Activated CD8-positive, alpha-beta memory T cell treated with anti-CD3 and anti-CD28 coated beads, Interleukin-2, amount 10 ng/mL, durations not matched to agents 7 days and 5 days (primary cell): ENCODE data around the gene FEM1B. TPM values are rescaled to one million over a fixed set of nuclear protein-coding genes. Genes with fewer than 3 reads are reported as not detected.

ENCODE experiments used
- ATAC-seq: fragments of 150-1000 bp; cut with Tn5 transposase; one replicate; pipeline ENCODE4 v1.10.0; 2021; ENCODE audit warnings: moderate library complexity
- CTCF ChIA-PET: fragments of 350-600 bp; sonication (Branson Sonifier 250); formaldehyde crosslinking; loops from one replicate; lab custom pipeline; 2021; ENCODE audit warnings: antibody characterized with exemption; lab: Charles Lee
- DNase-seq: peaks from one replicate; pipeline ENCODE4 v3.0.0-alpha.2; 2020
- H3K27ac Mint-ChIP-seq: one replicate; pipeline ENCODE4 v1.8.0; 2021; ENCODE audit warnings: mild to moderate bottlenecking, mixed read lengths
- H3K27me3 Mint-ChIP-seq: one replicate; pipeline ENCODE4 v1.8.0; 2021; ENCODE audit warnings: mixed read lengths
- H3K36me3 Mint-ChIP-seq: one replicate; pipeline ENCODE4 v1.8.0; 2021; ENCODE audit warnings: mild to moderate bottlenecking, mixed read lengths
- H3K4me1 Mint-ChIP-seq: one replicate; pipeline ENCODE4 v1.8.0; 2021; ENCODE audit warnings: mixed read lengths
- H3K4me3 Mint-ChIP-seq: one replicate; pipeline ENCODE4 v1.8.0; 2021; ENCODE audit warnings: mild to moderate bottlenecking, moderate library complexity, mixed read lengths
- H3K9me3 Mint-ChIP-seq: one replicate; pipeline ENCODE4 v1.8.0; 2022; ENCODE audit warnings: low read depth, mixed read lengths
- total RNA-seq, 2 experiments: library from RNA; stranded (reverse); gene quantifications; one replicate each; pipeline ENCODE4 v1.2.3, GENCODE V29; 2021

Gene FEM1B
- total RNA-seq, 2 experiments from 2014 or later = 48.3 to 50.1 TPM

DNA sequence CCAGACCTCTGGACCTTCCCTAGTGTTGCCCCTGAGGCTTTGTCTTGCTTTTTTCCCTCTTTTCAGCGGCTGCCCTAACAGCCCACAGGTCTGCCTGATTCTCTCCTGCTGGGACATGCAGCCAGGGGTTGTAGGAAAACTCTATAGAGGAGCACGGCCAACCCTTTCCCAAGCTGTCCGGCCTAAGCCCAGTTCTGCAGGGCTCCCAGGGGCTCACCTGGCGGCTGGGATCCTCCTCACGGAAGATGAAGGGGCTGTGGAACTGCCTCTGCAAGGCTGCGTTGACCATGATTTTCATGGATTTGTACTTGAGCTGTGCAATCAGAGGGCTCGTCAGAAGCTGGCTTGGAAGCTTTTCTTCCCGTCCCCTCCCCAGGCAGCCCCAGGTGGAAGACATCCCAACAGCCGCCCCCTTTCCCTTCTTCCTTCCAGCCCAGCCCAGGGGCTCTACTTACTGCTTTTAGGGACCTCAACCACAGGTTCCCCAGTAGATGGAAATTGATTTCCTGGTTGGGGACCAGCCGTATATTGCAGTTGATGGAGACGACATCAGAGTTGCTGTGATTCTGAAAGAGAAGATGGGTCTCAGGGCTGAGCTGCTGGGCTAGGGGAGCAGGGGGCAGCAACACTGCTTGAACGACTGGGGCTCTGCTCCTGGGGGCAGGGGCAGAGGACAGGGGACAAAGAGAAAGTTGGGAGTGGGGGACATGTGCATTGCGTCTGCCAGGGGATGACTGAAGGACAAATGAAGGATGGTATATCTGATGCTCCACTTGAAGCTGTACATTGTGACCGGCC is 29.8 kb downstream of the FEM1B start:
- Mint-ChIP-seq H3K27me3 (peaks cover 6% of the 10 kb centered on the region), H3K9me3 (no peaks in the 10 kb centered on the region), H3K36me3 (no peaks in the 10 kb centered on the region), H3K4me1 (peaks cover 9% of the 10 kb centered on the region), H3K4me3 (no peak overlapping the region), H3K27ac (no peak overlapping the region)
- CTCF ChIA-PET = interaction anchor here (0.7 to 5.3 kb wide), 32 partner anchors 8 to 367 kb away, joined by 3 to 90 read pairs (median 6); partner anchors contain the start of gene FEM1B
- DNase-seq (peak; percentile 25), ATAC-seq (no peak)

DNA sequence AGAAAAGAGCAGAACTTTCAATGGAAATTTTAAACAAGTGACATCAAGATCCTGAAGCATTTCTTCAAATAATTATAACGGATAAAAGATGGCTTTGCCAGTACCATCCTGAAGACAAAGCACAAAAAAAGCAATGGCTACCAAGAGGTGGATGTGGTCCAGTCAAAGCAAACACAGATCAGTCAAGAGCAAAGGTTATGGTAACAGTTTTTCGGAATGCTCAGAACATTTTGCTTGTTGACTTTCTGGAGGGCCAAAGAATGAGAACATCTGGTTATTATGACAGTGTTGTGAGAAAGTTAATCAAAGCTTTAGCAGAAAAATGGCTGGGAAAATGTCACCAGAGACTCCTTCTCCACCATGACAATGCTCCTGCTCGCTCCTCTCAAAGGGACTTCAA is 31.5 kb downstream of the FEM1B start:
- no peak overlapping the region for H3K27ac Mint-ChIP-seq
- CTCF ChIA-PET = interaction anchor here (1.2 kb wide), 1 partner anchor 56 kb away, joined by 3 read pairs; no protein-coding TSS in a partner anchor
- ATAC-seq (no peak), DNase-seq (no peak)
- H3K36me3 Mint-ChIP-seq = no peaks in the 10 kb centered on the region
- H3K27me3 Mint-ChIP-seq = peaks cover 9% of the 10 kb centered on the region
- H3K9me3 Mint-ChIP-seq = no peaks in the 10 kb centered on the region
- no peak overlapping the region for H3K4me3 Mint-ChIP-seq
- H3K4me1 Mint-ChIP-seq = peaks cover 9% of the 10 kb centered on the region

DNA sequence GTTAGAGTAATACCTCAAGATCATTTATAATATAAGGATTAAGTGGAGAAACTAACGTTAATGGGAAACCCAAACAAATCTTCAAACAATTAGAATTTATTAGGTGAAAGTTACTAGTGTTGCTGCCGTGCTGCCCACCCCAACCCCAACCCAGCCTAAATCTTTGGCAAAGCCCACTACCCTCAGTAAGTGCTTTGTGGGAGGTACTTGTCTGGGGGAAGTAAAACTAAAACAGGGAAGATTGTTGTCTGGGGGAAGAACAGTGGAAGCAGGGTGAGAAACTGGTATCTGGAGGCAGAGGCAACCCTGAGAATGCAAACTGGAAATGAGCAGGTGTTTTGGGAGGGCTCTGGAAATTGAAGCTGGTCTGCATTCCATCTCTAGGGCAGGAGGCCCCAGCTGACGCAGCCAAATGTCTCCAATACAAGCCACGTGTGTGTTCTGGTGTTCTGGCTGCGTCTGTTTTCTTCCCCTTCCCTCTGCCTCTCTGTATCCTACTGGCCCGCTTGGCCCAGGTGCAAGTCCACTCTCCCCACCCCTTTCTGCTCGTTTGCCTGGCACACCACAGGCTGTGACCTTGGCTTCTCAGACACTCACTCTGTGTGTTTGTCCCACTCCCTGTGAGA is 32.7 kb downstream of the FEM1B start:
- Mint-ChIP-seq H3K36me3 (no peaks in the 10 kb centered on the region), H3K4me3 (no peak overlapping the region), H3K9me3 (no peaks in the 10 kb centered on the region), H3K4me1 (peaks cover 9% of the 10 kb centered on the region), H3K27me3 (peaks cover 11% of the 10 kb centered on the region), H3K27ac (no peak overlapping the region)
- DNase-seq = peak; percentile 34
- CTCF ChIA-PET = interaction anchor here (1.1 to 1.6 kb wide), 2 partner anchors 58 to 240 kb away, joined by 3 to 7 read pairs; no protein-coding TSS in a partner anchor
- ATAC-seq = no peak

DNA sequence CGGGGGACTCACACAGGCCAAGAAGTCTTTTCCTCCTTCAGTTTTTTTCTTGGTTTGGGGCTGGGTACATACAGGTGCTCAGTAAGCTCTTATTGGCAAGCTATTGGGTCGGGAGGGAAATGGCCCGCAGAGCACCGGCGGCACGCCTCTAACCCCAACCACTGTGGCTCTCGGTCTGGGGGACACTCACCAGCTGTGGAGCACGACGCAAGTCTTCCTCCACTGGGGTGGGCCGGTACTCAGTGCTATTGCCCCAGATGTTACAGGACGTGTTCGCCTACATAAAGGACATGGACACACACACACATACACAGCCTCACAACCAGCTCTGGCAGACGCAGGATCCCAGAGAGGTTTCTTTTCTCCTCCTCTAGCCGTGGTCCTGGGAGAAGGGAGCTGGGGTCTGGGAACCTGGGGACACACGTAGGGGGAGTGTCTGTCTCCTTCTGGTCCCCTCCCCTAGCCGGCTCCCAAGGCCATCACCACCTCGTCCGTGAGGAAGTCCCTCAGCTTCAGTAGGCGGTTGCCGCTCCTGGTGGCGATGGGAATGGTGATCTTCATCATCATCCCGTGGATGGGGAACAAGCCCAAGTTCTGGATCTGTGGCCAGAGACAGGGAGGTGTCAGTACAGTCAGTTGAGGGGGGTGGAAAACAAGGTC is 33.4 kb downstream of the FEM1B start:
- CTCF ChIA-PET = interaction anchor here (1.1 to 1.6 kb wide), 2 partner anchors 58 to 239 kb away, joined by 3 to 7 read pairs; no protein-coding TSS in a partner anchor

DNA sequence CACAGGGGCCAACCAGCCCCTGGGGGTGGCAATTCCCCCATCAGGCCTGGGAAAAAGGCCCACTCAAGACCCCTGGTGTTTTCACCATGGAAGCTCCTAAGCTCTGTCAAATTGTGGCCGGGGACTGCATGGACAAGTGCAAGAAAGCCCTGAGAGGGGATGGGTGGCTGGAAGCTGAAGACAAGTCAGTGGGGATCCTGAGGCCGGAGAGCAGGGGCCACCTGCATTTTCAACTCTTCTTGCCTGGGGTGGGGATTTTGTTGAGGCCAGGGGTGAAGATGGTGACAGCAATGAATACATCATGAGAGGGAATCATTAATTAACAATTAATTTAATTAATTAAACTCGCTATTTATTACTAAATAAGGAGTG is 33.9 kb downstream of the FEM1B start:
- Mint-ChIP-seq H3K9me3 (no peaks in the 10 kb centered on the region), H3K4me1 (peaks cover 4% of the 10 kb centered on the region), H3K27ac (no peak overlapping the region), H3K4me3 (no peak overlapping the region), H3K27me3 (peaks cover 11% of the 10 kb centered on the region), H3K36me3 (no peaks in the 10 kb centered on the region)
- CTCF ChIA-PET = interaction anchor here (1.1 to 1.6 kb wide), 2 partner anchors 59 to 238 kb away, joined by 3 to 7 read pairs; no protein-coding TSS in a partner anchor
- ATAC-seq (no peak), DNase-seq (peak; percentile 27)

More for the DNA sequence above, 33.4 kb downstream of the FEM1B start:
- DNase-seq (peak; percentile 33), ATAC-seq (no peak)
- peaks cover 9% of the 10 kb centered on the region for H3K4me1 Mint-ChIP-seq
- H3K9me3 Mint-ChIP-seq = no peaks in the 10 kb centered on the region
- H3K27me3 Mint-ChIP-seq = peaks cover 11% of the 10 kb centered on the region
- no peaks in the 10 kb centered on the region for H3K36me3 Mint-ChIP-seq
- H3K27ac Mint-ChIP-seq = no peak overlapping the region
- H3K4me3 Mint-ChIP-seq = no peak overlapping the region

DNA sequence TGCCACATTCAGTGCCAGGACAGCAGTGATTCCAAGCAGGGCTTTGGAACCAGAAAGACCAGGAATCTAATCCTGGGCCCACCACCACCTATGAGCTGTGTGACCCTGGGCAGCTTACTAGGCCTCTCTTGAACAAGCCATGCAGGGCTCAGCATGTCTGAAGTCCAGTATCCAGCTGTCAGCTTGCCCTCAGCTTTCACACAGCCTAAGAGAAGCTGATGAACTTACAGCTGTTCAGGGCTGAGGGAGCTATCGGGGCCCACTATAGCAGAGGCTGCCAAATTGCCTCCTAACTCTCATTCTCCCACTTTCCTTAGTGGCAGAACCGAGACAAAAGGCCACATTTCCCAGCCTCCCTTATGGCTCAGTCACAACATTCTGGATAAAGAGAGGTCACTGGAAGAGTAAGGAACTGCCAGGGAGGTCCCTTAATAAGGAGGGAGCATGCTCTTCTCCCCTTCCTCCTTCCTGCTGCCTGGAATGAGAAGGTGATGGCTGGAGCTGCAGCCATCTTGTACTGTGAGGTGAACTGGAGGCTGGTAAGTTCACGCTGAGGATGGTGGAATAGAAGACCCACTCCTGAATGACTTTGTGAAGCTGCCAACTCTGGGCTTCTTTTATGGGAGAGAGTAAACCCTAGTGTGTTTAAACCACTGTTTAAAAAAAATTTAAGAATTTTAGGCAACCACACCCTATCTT is 34.5 kb downstream of the FEM1B start:
- CTCF ChIA-PET = interaction anchor here (1.6 kb wide), 1 partner anchor 59 kb away, joined by 7 read pairs; no protein-coding TSS in a partner anchor
- no peak overlapping the region for H3K4me3 Mint-ChIP-seq
- ATAC-seq = no peak
- peak; percentile 26 for DNase-seq
- no peaks in the 10 kb centered on the region for H3K4me1 Mint-ChIP-seq
- H3K36me3 Mint-ChIP-seq = no peaks in the 10 kb centered on the region
- peaks cover 11% of the 10 kb centered on the region for H3K27me3 Mint-ChIP-seq
- H3K9me3 Mint-ChIP-seq = no peaks in the 10 kb centered on the region
- H3K27ac Mint-ChIP-seq = no peak overlapping the region

DNA sequence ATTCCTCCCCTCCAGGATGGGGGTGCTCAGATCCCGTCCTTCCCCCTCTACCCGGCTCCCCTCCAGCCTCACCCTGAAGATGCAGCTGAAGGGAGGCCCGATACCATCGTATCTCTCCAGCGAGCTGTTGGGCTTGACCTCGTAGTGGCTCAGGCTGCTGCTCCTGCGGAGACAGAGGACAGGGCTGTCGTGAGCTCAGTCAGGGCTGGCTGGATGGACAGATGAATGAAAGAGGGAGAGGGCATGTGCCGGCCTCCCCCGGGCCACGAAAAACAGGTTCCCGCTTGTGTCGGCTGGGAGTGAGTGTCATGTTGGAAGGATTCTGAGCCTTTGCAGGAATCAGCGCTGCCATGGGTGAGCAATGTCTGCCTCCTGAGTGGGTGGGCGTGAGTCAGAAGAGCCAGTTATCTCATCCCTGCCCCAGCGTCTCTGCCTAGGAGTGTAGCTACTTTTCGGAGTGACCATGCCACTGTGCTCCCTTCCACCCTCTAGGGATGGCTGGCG is 35.2 kb downstream of the FEM1B start:
- ATAC-seq (no peak), DNase-seq (peak; percentile 27)
- no peaks in the 10 kb centered on the region for H3K36me3 Mint-ChIP-seq
- no peaks in the 10 kb centered on the region for H3K4me1 Mint-ChIP-seq
- H3K27ac Mint-ChIP-seq = no peak overlapping the region
- H3K9me3 Mint-ChIP-seq = no peaks in the 10 kb centered on the region
- H3K27me3 Mint-ChIP-seq = peaks cover 11% of the 10 kb centered on the region
- CTCF ChIA-PET = interaction anchor here (1.1 kb wide), 1 partner anchor 236 kb away, joined by 4 read pairs; no protein-coding TSS in a partner anchor
- H3K4me3 Mint-ChIP-seq = no peak overlapping the region

DNA sequence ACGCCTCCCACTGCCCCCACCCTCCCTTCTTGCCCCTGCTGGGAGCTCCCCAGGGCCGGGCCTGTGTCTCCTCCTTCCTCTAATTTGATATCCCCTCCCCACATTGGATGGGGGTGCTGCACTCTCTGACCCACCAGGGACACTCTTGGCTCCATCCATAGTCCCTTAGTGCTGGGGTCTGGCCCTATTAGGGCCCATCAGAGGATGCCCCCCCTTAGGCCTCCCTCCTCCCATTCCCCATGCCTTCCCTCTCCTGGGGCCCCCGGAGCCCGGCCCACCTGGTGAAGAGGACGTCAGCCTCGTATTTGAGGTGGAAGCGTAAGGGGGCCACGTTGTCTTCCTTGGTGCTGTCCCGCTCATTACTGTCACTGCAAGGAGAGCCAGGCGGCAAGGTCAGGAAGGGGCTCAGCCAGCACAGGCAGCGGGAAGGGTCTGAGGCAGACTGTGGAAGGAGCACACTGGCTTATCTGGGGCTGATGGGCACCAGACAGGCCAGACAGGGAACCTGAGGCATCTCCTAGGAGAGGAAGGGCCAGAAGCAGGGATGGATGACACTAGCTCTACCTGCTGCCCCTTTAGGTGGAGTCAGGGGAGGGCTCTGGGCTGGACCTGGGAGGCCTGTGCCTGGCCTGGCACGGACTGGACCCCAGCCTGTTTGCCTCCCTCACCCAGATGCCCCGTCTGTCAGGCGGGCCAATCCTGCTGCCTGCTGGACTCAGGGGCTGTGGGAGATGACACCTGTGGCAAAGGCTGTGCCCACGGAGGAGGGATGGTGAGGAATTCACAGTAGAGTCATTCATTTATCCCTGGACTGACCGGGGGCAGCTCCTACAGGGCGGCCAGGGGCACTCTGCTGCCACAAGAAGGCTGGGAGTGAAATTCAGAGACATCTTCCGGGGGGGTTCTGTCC is 36.2 kb downstream of the FEM1B start:
- Mint-ChIP-seq H3K27ac (no peak overlapping the region), H3K27me3 (peaks cover 5% of the 10 kb centered on the region), H3K9me3 (no peaks in the 10 kb centered on the region), H3K4me3 (no peak overlapping the region), H3K4me1 (no peaks in the 10 kb centered on the region), H3K36me3 (no peaks in the 10 kb centered on the region)
- ATAC-seq (no peak), DNase-seq (peak; percentile 27)
- CTCF ChIA-PET = interaction anchor here (1.1 to 2.6 kb wide), 2 partner anchors 7 to 235 kb away, joined by 4 to 13 read pairs; no protein-coding TSS in a partner anchor

DNA sequence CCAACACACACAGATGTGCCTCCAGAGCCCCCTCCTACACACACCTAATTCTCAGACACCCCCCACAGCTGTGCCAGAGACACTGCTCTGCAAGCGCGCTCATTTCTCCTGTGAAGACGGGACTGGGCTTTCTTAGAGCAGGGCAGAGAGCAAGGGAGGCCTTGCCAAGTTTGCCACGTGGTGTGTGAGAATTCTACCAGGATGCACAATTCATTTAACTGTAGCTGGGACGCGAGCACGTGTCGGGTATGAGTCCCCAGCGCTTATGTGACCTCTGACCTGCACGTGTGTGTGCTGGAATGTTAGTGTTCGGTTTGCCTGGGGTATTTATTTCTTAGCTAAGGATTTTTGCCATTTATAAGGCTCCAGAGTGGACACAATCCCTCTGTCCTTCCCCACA is 37.0 kb downstream of the FEM1B start:
- Mint-ChIP-seq H3K27me3 (peaks cover 5% of the 10 kb centered on the region), H3K36me3 (no peaks in the 10 kb centered on the region), H3K9me3 (no peaks in the 10 kb centered on the region), H3K4me3 (no peak overlapping the region), H3K27ac (no peak overlapping the region), H3K4me1 (no peaks in the 10 kb centered on the region)
- DNase-seq (no peak), ATAC-seq (no peak)
- CTCF ChIA-PET = interaction anchor here (2.6 kb wide), 1 partner anchor 8 kb away, joined by 13 read pairs; no protein-coding TSS in a partner anchor

DNA sequence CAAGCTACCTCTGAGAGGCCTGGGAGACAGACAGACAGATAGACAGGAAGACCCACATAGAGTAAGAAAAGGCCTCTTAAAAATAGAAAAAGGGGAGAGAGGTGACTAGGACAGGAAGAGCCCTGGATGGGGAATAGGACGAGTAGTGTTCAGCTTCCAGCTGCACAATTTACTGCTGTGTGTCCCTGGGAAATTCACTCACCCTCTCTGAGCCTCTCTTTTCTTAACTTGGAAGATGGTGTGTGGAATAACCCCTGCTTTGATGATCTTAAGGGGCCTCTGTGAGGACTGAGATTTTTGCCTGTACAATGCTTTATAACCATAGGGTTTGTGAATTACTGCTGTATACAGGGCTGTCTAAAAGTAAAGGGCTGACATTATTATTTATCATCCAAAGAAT is 37.5 kb downstream of the FEM1B start:
- CTCF ChIA-PET = interaction anchor here (2.6 kb wide), 1 partner anchor 9 kb away, joined by 13 read pairs; no protein-coding TSS in a partner anchor
- no peaks in the 10 kb centered on the region for H3K36me3 Mint-ChIP-seq

DNA sequence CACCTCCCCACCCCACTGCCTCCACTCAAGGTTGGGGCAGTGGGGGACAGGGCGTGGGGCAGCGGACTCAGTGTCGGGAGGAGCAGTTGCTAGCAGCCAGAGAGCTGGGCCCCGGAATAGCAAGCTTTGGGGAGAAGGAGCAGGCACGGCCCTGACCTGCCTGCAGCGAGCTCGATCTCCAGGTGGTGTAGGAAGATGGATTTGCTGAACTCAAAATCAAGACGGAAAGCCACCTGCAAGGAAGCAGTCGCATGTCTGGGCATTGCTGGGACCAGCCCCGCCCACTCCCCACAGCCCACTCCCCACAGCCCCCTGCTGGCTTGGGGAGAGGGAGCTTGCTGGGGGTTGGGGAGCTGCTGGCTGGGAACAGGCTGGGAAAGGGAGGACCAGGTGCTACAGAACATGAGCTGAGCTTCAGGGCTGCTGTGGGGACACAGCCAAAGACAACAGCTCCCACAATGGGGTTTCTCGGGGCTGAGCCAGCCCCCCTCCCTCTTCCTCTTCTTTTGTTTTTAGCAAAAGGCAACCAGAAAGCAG is 38.0 kb downstream of the FEM1B start:
- DNase-seq = no peak
- peaks cover 5% of the 10 kb centered on the region for H3K27me3 Mint-ChIP-seq
- H3K4me1 Mint-ChIP-seq = no peaks in the 10 kb centered on the region
- CTCF ChIA-PET = interaction anchor here (2.6 kb wide), 1 partner anchor 9 kb away, joined by 13 read pairs; no protein-coding TSS in a partner anchor
- H3K9me3 Mint-ChIP-seq = no peaks in the 10 kb centered on the region
- H3K36me3 Mint-ChIP-seq = no peaks in the 10 kb centered on the region
- H3K27ac Mint-ChIP-seq = no peak overlapping the region
- H3K4me3 Mint-ChIP-seq = no peak overlapping the region
- ATAC-seq = no peak

More for the DNA sequence above, 37.5 kb downstream of the FEM1B start:
- ATAC-seq (no peak), DNase-seq (no peak)
- H3K27me3 Mint-ChIP-seq = peaks cover 5% of the 10 kb centered on the region
- H3K9me3 Mint-ChIP-seq = no peaks in the 10 kb centered on the region
- no peak overlapping the region for H3K27ac Mint-ChIP-seq
- H3K4me3 Mint-ChIP-seq = no peak overlapping the region
- H3K4me1 Mint-ChIP-seq = no peaks in the 10 kb centered on the region
